Peyer's patch (tissue), 4 donors: ENCODE measurements around the gene TRAFD1. TPM values are rescaled to one million over a fixed set of nuclear protein-coding genes. Genes with fewer than 3 reads are reported as not detected.

Experiments used
- DNase-seq, 3 donors: peaks; one replicate each; pipeline ENCODE4 v3.0.0-alpha.2; 2017 to 2019
- H3K27ac ChIP-seq, 4 donors: fragments of 200-600 bp; sonication (generic); one replicate each; pipeline ENCODE4 v1.5.1; 2016 to 2019
- H3K27me3 ChIP-seq, 2 donors: fragments of 200-600 bp; sonication (generic); one replicate each; pipeline ENCODE4 v1.5.1; 2019
- H3K36me3 ChIP-seq, 3 donors: fragments of 200-600 bp; sonication (generic); one replicate each; pipeline ENCODE4 v1.5.1; 2016 to 2019
- H3K4me1 ChIP-seq, 4 donors: fragments of 200-600 bp; sonication (generic); one replicate each; pipeline ENCODE4 v1.5.1; 2016 to 2019
- H3K4me3 ChIP-seq, 4 donors: fragments of 200-600 bp; sonication (generic); 1 replicate in 3 of 4; 2 replicates in 1 of 4; pipeline ENCODE4 v1.5.1; 2016 to 2019; ENCODE audit warnings: mild to moderate bottlenecking in 1 of 4
- H3K9me3 ChIP-seq, 4 donors: fragments of 200-600 bp; sonication (generic); one replicate each; pipeline ENCODE4 v1.5.1; 2016 to 2019; ENCODE audit warnings: mild to moderate bottlenecking in 1 of 4
- POLR2A ChIP-seq, 2 donors: fragments of 450-650 bp; IDR thresholded peaks; one replicate each; pipeline ENCODE4 v1.5.1; 2017; ENCODE audit warnings: antibody characterized with exemption in 2 of 2, mild to moderate bottlenecking in 2 of 2, moderate library complexity in 2 of 2
- total RNA-seq, 4 donors: library from RNA; depleted of rRNA; stranded (reverse); fragments of >200 nt; gene quantifications; one replicate each; pipeline ENCODE4 v1.1.0, GENCODE V29; 2016
- TF ChIP-seq, protein P1 (sequence below), 6 experiments: fragments of 450-650 bp in 4 of 6; fragments of 200-600 bp in 2 of 6; sonication (generic) in 1 of 6; IDR thresholded peaks; one replicate each; pipeline ENCODE4 v1.5.1; 2017 to 2019; ENCODE audit warnings: antibody characterized with exemption in 6 of 6, mild to moderate bottlenecking in 3 of 6, moderate library complexity in 1 of 6

The TRAFD1 gene
- total RNA-seq, 4 donors from 2014 or later, result 19.4 to 95.7 (median 30.5) TPM

DNA sequence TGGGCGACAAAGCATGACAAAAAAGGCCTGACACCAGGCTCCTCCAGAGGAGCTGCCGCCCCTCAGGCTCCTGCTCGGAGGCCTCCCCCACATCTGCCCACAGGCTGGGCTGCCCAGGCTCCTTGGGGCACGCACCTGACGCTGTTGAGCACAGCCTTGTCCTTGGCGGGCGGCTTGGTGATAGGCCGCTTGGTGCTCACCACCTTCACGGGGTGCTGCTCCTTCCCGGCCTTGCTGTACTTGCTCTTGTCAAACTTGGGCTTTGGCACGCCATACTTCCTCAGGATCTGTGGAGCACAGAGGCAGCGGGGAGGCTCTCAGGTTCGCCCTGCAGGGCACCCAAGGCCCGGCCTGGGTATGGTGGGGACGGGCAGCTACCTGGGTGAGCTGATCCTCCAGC, 53.4 kb downstream of the TRAFD1 start:
- H3K36me3 ChIP-seq, result peaks cover 0 to 84% (median 0%) of the 10 kb centered on the region in 3 donors
- DNase-seq, result peak in 1 of 3 donors; percentile 37

GRCh38 chr12:112179341-112179740, 54.0 kb downstream of the TRAFD1 start:
- Histone ChIP-seq H3K9me3 (no peaks in the 10 kb centered on the region), H3K27ac (no peak overlapping the region), H3K27me3 (no peaks in the 10 kb centered on the region), H3K4me3 (no peak overlapping the region), H3K4me1 (no peaks in the 10 kb centered on the region), H3K36me3 (peaks cover 0 to 85% (median 0%) of the 10 kb centered on the region in 3 donors)
- peak in 1 of 3 donors; percentile 25 for DNase-seq
- no peak for TF ChIP-seq POLR2A (IDR thresholded peaks at IDR 0.05)
- TF ChIP-seq, protein P1, sequence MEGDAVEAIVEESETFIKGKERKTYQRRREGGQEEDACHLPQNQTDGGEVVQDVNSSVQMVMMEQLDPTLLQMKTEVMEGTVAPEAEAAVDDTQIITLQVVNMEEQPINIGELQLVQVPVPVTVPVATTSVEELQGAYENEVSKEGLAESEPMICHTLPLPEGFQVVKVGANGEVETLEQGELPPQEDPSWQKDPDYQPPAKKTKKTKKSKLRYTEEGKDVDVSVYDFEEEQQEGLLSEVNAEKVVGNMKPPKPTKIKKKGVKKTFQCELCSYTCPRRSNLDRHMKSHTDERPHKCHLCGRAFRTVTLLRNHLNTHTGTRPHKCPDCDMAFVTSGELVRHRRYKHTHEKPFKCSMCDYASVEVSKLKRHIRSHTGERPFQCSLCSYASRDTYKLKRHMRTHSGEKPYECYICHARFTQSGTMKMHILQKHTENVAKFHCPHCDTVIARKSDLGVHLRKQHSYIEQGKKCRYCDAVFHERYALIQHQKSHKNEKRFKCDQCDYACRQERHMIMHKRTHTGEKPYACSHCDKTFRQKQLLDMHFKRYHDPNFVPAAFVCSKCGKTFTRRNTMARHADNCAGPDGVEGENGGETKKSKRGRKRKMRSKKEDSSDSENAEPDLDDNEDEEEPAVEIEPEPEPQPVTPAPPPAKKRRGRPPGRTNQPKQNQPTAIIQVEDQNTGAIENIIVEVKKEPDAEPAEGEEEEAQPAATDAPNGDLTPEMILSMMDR (IDR thresholded peaks at IDR 0.05), result no peak

More for the DNA sequence above, 53.4 kb downstream of the TRAFD1 start:
- Histone ChIP-seq H3K4me3 (no peak overlapping the region), H3K27me3 (no peaks in the 10 kb centered on the region), H3K9me3 (no peaks in the 10 kb centered on the region), H3K27ac (no peak overlapping the region), H3K4me1 (no peaks in the 10 kb centered on the region)
- TF ChIP-seq, protein P1 (IDR thresholded peaks at IDR 0.05), result no peak
- TF ChIP-seq POLR2A (IDR thresholded peaks at IDR 0.05), result no peak

GRCh38 chr12:112179916-112180315, 54.6 kb downstream of the TRAFD1 start:
- Histone ChIP-seq H3K9me3 (no peaks in the 10 kb centered on the region), H3K4me3 (no peak overlapping the region), H3K36me3 (peaks cover 0 to 85% (median 0%) of the 10 kb centered on the region in 3 donors), H3K27ac (no peak overlapping the region), H3K4me1 (no peaks in the 10 kb centered on the region), H3K27me3 (no peaks in the 10 kb centered on the region)
- peak in 1 of 3 donors; percentile 31 for DNase-seq
- no peak for TF ChIP-seq POLR2A (IDR thresholded peaks at IDR 0.05)
- TF ChIP-seq, protein P1 (IDR thresholded peaks at IDR 0.05), result no peak

- H3K36me3 ChIP-seq, result peaks cover 0 to 85% (median 0%) of the 10 kb centered on the region in 3 donors
- TF ChIP-seq POLR2A (IDR thresholded peaks at IDR 0.05), result no peak
- TF ChIP-seq, protein P1 (IDR thresholded peaks at IDR 0.05), result no peak
- DNase-seq, result no peak
- no peaks in the 10 kb centered on the region for H3K4me1 ChIP-seq
- H3K27me3 ChIP-seq, result no peaks in the 10 kb centered on the region
- H3K27ac ChIP-seq, result no peak overlapping the region
- H3K9me3 ChIP-seq, result no peaks in the 10 kb centered on the region
- H3K4me3 ChIP-seq, result no peak overlapping the region
Measured at GRCh38 chr12:112180422-112180821, 55.1 kb downstream of the TRAFD1 start.

GRCh38 chr12:112182499-112182898, 57.1 kb downstream of the TRAFD1 start:
- Histone ChIP-seq H3K27ac (no peak overlapping the region), H3K27me3 (no peaks in the 10 kb centered on the region), H3K36me3 (peaks cover 0 to 79% (median 0%) of the 10 kb centered on the region in 3 donors), H3K4me1 (no peaks in the 10 kb centered on the region), H3K4me3 (no peak overlapping the region), H3K9me3 (no peaks in the 10 kb centered on the region)
- DNase-seq, result no peak
- no peak for TF ChIP-seq POLR2A (IDR thresholded peaks at IDR 0.05)

- TF ChIP-seq, protein P1 (IDR thresholded peaks at IDR 0.05), result no peak
- no peak for TF ChIP-seq POLR2A (IDR thresholded peaks at IDR 0.05)
- Histone ChIP-seq H3K27me3 (no peaks in the 10 kb centered on the region), H3K9me3 (no peaks in the 10 kb centered on the region), H3K36me3 (peaks cover 0 to 72% (median 0%) of the 10 kb centered on the region in 3 donors), H3K4me3 (no peak overlapping the region), H3K27ac (peak overlapping the region in 1 of 4 donors; percentile 17), H3K4me1 (no peaks in the 10 kb centered on the region)
- DNase-seq, result no peak
Measured at GRCh38 chr12:112183141-112184021, 58.0 kb downstream of the TRAFD1 start.
